GM21447 (cell line): ENCODE results near the gene DLX6.

Experiments used
- ATAC-seq: cut with Tn5 transposase; IDR thresholded peaks from one replicate; pipeline ENCODE4 v1.9.1; 2021; ENCODE audit not compliant: unreplicated experiment

DLX6 gene

DNA sequence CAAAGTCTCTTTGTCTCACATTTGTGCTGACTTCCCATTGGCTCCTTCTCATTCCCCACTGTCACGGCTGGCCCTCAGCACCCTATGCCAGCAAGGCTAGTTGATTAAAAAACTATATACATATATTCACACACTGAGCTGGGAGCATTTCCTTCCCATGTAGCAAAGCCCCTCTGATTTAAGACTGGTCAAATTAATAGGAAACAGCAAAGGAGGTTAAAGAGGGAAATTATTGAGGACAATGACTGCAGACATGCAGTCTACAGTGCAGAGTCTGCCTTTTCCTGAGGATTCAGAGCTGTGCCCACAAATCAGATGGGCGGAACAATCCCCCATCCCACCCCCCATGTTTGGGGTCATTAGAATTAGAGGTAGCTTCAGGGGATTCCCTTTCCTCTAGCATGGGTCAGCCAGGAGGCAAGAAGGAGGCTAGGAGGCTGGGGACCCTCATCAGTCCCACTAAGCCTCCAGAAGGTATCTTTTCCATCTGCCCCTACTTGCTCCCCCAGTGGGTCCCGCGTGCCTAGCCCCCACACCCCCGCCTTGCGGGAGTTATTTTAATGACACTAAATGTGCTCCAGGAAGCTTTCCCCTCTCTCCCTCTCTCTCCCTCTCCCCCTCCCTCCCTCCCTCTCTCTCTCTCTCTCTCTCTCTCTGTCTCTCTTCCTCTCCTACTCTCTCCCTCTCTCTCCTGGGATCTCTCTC is 9.8 kb upstream of the DLX6 start:
- ATAC-seq, result no peak

DNA sequence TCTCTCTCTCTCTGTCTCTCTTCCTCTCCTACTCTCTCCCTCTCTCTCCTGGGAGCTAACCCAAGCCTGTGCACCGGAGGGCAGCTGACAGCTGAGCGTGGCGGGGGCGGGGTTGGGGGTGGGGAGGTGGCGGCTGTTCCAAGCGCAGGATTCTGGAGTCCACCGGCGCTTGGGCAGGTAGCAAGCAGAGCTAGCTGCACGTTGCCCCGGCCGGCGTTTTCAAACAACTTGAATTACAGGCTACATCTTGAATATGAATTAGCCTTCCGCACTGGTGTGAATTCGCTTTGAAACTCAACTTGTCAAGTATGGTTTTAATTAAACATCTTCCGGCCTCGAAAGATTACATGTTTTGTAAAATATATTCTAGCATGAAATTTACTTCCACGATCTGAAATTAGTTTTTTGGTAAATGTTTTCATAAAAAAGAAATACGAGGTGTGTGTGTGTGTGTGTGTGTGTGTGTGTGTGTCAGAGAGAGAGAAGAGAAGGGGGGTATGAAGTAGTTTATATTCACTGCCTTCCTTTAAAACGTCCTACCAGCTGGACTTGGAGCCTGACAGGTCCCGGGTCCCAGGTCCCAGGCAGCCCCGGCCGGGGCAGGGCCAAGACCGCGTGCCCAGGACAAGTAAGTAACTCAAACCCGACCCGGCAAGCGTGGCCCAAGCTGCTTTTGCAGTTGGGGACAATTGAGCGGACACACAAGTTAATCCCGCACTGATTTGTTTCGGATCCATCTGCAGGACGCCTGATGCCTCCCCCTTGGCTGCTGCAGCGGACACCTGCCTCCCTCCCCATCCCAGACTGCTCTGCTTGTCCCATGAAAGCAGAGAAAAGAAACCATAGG is 9.0 kb upstream of the DLX6 start:
- no peak for ATAC-seq

DNA sequence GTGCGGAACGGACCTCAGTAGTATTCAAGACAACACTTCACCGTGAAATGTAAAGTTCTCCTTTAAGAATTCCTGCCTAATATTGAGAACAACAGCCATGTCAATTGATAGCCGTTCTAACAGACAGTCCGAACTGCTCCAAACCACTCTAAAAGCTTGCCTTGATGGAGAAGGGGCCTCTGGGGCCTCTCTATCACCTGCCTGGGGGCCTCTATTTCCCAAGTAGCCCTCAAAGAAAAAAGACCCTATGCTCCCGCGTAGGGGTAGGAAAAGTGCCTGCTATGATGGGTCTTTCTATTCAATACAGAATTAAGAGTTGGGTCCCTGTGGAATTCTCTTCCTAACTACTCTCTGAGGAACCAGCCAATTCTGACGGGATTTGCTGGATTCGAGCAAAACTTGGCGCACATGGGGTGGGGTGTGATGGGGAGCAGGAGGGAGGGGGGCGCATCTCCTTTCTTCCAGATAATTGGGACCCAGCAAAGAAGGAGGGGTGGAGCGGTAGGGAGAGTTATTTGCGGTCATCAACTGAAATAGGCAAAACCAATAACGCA is 8.3 kb upstream of the DLX6 start:
- ATAC-seq, result no peak

DNA sequence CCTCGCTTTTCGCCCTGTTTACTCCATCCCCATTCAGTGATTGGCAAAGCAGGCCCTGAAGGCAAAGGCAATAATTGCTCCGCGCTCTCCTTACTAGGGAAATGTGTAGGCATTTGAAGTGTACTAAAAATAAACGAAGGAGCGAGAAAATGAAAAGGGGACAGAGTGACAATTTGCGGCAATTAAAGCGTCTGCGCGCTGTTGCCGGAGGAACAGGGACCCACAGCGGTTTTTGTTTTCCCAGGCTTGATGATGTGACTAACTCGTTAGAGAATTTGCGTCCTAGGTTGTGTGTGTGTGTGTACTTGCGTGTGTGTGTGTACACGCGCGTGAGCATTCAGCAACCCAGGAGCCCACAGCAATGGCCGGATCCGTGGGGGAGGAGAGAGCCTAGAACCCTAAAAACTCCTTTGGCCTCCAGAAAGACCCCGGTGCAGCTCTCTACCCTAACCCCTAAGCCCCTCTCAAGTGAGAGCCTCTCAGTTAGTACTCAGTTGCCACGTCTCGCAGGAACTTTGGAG is 7.8 kb upstream of the DLX6 start:
- ATAC-seq, result no peak

DNA sequence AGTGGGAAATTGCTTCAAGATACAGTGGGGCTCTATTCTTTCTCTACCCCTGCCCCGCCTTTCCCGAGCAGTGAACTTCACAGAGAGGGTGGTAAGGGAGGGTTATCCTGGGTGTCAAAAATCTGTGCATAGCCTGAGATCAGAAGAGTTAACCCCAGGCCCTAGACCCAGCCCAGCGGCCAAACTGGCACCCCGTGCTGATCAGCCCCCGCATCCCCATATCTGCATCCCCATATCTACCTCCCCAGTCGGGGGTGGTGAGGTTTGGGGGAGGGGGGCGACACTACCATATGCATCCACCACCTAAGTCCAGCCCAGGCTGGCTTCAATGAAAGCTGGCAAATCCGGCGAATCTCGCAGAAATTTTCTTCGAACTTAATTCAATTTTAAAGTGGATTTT is 7.0 kb upstream of the DLX6 start:
- ATAC-seq, result no peak

DNA sequence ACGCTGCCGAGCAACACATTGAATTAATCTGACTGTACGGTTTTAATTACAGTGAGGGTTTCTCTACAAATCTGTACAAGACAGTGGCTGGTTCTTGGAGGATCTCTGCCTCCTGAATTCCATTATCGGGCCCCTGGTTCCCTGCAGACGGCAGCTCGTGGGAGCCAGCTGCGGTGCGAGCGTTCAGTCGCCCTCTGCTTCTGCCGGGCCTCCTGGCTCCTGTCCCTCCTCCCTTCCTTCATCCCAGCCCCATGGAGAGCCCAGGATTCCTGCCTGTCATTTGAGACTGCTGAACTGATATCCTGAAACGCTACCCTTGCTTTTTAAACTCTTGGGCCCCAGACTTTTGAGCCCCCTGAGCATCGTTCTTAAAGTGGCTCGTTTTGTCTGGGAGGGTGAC is 6.6 kb upstream of the DLX6 start:
- no peak for ATAC-seq

DNA sequence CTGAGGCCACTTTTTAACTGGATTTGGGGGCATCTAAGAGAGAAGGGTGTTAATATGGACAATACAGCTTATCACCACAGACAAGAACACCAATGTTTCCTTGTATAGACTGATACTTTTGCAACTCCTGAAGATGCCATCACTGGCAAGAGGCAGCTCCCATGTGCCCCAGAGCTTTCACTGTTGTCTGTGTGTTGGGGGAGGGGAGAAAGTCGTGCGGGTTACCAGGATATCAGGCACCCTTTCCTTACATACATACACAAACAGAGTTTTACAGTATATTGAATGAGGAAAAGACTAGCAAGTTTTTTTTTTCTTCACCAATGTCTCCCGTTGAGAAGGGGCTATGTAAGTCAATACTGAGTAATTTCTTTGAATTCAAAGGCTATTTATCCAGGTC is 4.1 kb upstream of the DLX6 start:
- no peak for ATAC-seq

DNA sequence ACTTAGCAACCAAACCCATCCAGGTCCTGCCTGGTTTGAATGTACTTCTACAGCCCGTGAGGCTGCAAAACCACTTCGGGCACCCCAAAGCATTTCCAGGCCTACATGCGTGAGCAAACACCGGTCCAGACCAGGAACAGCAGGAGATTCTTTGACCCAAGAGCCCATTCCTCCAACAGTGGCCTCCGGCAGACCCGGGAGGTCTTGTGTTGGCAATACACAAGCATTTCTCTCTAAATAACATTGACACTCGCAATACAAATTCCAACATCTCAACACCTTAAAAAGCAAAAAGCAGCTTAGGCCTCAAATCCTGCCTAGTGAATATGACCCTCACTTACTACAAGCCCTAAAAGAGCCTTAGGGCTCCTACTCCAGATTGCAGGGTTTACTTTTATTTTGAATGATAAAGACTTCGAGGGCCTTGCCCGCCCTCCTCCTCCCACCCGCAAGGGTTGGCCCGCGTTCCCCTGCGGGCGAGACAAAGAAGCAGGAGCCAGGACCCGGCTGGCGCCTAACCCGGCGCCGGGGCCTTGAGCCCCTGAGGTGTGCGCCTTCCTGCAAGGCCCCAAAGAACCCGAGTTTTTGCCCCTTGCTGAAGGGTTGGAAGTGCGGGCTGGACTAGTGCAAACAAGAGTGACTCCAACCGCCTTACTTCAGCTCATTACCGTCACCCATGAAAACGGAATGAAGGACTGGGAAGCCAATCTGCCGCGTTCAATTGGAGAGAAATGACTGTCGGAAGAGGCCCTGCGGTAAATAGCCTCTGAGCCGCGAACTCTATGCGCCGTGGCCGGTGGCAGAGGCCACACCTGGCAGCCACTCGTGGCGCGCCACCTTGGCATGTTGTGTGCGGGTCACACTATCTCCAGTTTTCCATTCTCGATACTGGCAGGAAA is 3.4 kb upstream of the DLX6 start:
- no peak for ATAC-seq

DNA sequence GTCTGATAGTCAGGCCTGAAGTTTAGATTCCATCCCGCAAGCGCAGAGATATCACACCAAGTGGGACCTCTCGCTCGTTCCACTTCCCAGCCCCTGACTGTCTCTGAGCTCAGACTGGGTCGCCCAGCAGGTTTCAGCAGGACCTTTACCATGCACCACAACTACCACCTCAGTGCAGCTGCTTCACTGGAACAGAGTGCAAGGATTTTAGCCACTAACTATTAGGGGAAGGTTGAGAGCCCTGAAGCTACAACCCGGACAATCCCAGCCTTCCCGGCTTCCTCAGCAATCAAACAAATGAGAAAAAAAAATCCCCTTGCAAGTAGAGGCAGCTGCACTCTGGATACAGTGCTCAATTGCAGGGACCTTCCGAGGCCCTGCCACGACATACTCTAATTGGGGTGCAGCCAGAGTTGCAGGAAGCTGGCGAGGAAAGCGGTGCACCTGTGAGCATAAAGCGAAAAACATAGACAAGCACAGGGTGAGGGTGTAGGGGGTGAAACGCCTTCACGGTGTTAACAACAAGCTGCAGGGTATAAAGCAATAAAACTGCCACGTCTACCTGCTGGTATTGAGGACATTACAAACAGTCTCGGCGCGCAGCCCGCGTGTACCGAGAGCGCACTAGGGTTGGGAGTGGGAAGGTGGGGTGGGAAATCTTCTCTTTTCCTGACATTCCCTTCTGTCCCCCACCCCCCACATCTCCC is 2.6 kb upstream of the DLX6 start:
- ATAC-seq, result no peak

DNA sequence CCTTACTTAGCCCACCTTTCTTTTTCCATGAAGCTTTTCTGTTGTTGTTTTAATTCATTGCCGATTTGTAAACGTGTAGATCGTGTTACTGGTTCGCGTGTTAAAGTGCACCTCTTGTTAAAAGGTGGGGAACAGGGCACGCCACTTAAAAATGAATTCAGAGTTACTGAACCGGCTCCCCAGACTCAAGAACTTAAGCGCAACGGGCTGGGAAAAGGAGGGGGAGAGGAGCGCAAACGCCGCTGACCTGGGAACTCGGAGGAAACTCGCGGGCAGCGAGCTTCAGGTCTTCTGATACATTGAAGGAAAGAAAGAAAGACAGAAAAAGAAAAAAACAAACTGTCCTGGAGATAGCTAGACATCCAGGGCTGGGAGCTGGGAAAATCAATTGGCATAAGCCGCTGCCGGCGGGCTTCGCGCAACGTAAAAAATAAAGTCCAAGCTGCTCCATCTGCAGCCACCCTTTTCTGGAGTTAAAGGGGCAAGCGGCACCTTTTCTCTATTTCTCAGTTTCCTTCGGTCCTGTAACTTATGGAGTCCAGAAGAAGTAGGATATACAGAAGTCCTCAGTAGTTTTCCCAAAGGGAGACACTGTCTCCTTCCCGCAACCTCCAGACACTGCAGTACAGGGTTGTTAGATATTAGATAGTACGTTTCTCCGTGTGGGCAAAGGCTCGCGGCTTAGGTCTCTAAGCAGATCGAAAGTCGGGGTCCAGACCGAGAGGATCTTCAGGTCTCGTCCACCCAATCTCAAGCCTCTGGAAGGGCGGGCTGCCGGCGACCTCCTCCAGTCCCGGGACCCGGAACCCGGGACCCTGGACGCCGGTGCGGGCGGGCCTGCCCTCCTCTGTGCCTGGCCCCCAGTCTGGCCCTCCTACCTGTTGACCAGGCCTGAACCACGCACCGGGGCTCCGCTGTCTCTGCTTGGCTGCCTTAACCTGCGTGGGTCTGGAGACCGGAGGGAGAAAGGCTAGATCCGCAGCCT is 1.8 kb upstream of the DLX6 start:
- no peak for ATAC-seq

DNA sequence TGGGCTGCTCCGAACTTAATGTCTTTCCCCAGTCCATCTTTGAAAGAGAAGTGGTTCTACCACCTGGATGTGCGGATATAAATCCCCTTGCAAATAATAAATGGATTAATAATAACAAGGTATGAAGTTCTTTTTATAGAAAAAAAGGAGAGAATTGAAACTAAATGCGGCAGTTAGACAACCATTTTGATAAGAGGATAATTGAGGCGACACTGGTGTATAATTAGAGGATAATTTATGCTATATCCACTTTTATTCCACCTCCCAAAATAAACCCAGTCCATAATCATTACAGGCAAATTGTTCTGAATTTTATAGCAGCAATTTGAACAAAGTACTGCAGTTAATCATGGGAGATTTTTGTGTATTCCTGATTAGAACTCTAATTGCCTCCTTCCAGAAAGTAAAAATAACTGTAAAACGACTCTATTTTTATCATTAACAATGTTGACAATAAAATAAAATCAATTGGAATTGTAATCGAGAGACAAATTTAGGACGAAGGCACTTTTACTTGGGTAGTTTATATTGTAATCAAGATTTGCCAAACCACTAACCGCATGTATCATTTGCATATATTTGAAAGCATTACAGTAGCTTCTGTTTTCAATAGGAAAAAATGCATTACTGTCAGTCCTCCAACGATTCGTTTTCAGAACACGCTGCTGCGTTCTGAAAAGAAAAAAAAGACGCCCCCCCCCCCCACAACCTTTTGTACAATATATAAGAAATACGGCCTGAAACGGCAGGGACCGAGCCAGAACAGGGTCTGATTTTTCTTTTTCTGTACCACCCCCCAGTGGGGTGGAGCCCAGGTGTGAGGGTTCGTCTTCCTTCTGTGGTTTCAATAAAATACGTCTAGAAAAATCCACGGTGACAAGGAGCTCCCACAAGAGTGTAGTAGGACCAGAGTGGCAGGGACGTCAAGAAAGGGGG is 838 bp upstream of the DLX6 start:
- ATAC-seq, result no peak

DNA sequence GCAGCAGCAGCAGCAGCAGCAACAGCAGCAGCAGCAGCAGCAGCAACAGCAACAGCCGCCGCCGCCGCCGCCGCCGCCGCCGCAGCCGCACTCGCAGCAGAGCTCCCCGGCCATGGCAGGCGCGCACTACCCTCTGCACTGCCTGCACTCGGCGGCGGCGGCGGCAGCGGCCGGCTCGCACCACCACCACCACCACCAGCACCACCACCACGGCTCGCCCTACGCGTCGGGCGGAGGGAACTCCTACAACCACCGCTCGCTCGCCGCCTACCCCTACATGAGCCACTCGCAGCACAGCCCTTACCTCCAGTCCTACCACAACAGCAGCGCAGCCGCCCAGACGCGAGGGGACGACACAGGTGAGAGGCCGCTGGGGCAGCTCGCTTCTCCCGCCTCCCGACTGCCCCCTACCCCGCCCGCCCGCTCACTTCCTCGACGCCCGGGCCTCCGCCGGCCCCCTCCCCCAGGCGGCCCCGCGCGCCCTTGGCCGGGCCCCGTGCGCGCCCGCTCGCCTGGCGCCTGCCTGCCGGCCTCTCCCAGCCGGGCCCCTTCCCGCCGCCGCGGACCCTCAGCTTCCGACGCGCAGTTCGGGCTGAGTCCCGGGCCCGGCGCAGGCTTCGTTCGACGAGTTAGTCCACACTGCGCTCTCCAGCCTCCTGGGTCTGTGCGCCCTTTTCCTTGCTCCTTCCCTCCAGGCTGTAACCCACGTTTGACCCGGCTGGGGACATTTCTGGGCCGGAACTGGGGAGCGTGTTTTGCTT is 882 bp downstream of the DLX6 start:
- ATAC-seq, result peak; percentile 61

DNA sequence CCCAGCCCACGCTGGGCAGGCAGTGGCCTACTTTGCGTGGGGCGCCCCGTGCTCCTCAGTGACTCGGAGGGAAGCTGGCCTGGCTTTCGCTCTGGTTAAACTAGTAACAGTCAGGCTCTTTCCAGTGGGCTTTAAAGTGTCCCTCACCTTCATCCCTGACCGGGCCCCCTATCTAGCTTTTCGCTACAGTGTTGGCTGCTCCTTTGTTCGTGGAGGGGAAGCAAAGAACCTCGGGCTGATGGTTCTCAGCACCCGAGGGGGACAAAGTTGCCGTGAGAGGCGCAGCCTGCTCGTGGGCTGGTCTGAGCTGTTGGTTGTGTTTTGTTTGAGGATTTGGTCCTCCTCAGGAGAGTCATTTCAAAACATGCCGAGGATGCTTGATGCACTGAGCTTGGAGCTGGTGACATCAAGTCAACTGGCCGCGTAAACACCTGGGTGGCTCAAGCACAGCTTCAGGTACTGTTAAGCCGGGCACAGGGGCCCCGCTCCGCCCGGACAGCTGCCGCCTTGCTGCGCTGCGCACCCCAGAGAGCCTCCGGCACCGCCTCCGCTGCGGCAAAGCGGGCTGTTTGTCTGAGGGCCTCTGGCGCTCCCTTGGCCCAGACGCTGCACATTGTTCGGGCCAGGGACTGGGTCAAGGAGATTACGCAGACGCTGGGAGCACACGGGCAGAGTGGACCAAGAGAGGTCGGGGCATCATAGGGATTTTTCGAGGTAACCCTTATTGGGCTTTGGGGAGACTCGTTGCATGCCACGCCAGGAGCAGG is 1.6 kb downstream of the DLX6 start:
- no peak for ATAC-seq

DNA sequence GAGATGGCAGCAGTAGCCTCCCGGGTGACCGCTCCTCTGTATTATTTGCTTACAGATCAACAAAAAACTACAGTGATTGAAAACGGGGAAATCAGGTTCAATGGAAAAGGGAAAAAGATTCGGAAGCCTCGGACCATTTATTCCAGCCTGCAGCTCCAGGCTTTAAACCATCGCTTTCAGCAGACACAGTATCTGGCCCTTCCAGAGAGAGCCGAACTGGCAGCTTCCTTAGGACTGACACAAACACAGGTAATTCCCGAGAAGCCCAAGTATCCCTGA is 2.2 kb downstream of the DLX6 start:
- ATAC-seq, result no peak

DNA sequence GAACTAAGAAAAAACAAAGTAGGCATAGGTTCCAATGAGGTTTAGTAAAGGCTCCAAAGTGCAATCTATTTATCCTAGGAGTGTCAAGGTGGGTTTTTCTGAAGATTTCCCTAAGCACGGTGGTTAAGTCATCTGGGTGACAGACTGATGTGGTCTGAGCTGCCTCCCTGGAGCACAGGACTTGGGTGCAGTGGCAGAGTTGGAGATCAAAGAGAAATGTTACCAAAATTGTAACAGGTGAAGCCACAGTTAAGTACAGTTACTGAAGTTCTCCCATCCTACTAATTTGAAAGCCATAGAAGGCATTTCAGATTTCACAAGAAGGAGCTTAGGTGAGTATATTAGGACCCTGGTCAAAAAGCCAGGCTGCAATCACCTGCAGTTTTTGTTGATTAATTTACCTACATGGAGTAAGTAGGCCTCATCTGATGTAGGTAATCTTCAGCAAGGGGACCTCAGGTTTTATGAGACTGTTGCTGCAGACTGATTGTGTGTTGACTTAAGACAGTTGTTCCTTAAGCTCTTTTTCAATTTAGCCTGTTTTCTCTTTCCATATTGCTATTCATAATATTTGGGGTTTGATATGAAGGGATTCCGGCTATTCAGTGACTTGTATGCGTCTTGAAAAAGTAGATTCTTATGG is 3.0 kb downstream of the DLX6 start:
- no peak for ATAC-seq
